HL-60 (cell line): ENCODE data around the gene OSBPL5.
"Not testable (repeated sequence)": the region's sequence is repeated elsewhere in the genome, so short reads cannot be mapped to it uniquely, and the experiment has no call there.

ENCODE experiments used
- DNase-seq, 2 experiments: peaks; one replicate each; pipeline ENCODE4 v3.0.0-alpha.2; 2010 to 2020; ENCODE audit warnings: low read depth in 1 of 2, low spot score in 1 of 2
- H3K27ac ChIP-seq: fragments of 250-450 bp; sonication (Bioruptor Pico); replicated peaks from 2 replicates; pipeline ENCODE4 v1.5.1; 2020; ENCODE audit warnings: mild to moderate bottlenecking, moderate library complexity
- H3K27me3 ChIP-seq: fragments of 250-450 bp; sonication (Bioruptor Pico); 2 replicates; pipeline ENCODE4 v1.5.1; 2021; ENCODE audit warnings: mild to moderate bottlenecking, moderate library complexity; ENCODE audit not compliant: insufficient read depth, poor library complexity, severe bottlenecking
- H3K4me3 ChIP-seq: replicated peaks from 2 replicates; pipeline ENCODE4 v1.5.1; 2011; ENCODE audit warnings: mild to moderate bottlenecking, control low read depth, low read length; ENCODE audit not compliant: insufficient read depth
- GABPA ChIP-seq: IDR thresholded peaks from 2 replicates; pipeline ENCODE4 v1.6.1; 2012; ENCODE audit warnings: low read depth
- POLR2AphosphoS5 ChIP-seq: IDR thresholded peaks from 2 replicates; pipeline ENCODE4 v1.6.1; 2012; ENCODE audit warnings: low read depth
- REST ChIP-seq: IDR thresholded peaks from 2 replicates; pipeline ENCODE4 v1.6.1; 2012; ENCODE audit warnings: low read depth; ENCODE audit not compliant: insufficient replicate concordance
- SPI1 ChIP-seq: IDR thresholded peaks from 2 replicates; pipeline ENCODE4 v1.6.1; 2012; ENCODE audit warnings: low read depth, mild to moderate bottlenecking, borderline replicate concordance
- TF ChIP-seq, protein P1 (sequence below): IDR thresholded peaks from one replicate; pipeline ENCODE4 v1.5.1; 2011; ENCODE audit warnings: low read length, control low read depth, inconsistent platforms; ENCODE audit not compliant: insufficient read depth

The OSBPL5 gene

DNA sequence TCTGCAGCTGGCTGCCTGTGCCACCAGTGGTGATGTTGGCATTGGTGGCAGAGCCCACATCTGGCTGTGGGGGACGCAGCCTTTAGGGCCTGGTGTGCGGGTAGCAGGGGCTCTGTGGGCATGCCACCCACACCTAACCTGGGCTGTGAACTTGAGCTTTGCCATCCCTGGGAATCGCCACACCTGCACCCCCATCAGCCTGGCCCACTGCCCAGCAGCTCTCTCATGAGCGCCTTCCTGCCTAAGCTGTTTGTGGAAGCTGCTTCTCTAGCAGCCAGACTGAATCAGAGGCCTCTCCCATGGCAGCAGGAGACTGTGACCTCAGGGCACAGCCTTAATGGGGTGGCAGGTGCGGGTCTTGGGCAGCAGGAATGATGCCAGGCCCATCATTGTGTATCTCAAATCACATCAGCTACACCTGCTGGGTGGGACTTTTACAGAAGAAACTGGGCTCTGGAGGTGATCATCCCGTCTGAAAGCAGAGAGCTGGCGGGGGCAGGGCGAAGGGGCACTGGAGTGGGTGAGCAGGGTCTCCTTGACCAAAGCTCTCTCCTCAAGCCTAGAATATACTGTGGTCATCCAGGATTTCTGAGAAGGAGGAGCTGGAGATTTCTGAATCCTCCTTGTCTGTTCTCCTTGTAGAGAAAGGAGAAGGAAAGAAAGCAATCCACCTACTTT is 90.1 kb downstream of the OSBPL5 start:
- no peak for DNase-seq
- no peaks in the 10 kb centered on the region for H3K27me3 ChIP-seq
- TF ChIP-seq GABPA (no peak), REST (no peak), SPI1 (no peak), POLR2AphosphoS5 (no peak)
- TF ChIP-seq, protein P1, sequence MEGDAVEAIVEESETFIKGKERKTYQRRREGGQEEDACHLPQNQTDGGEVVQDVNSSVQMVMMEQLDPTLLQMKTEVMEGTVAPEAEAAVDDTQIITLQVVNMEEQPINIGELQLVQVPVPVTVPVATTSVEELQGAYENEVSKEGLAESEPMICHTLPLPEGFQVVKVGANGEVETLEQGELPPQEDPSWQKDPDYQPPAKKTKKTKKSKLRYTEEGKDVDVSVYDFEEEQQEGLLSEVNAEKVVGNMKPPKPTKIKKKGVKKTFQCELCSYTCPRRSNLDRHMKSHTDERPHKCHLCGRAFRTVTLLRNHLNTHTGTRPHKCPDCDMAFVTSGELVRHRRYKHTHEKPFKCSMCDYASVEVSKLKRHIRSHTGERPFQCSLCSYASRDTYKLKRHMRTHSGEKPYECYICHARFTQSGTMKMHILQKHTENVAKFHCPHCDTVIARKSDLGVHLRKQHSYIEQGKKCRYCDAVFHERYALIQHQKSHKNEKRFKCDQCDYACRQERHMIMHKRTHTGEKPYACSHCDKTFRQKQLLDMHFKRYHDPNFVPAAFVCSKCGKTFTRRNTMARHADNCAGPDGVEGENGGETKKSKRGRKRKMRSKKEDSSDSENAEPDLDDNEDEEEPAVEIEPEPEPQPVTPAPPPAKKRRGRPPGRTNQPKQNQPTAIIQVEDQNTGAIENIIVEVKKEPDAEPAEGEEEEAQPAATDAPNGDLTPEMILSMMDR, result no peak
- no peak overlapping the region for H3K4me3 ChIP-seq
- no peak overlapping the region for H3K27ac ChIP-seq

GRCh38 chr11:3073029-3073435 is 92.1 kb downstream of the OSBPL5 start:
- no peaks in the 10 kb centered on the region for H3K27me3 ChIP-seq
- TF ChIP-seq, protein P1, result no peak
- TF ChIP-seq SPI1, result no peak
- TF ChIP-seq REST, result no peak
- no peak for TF ChIP-seq POLR2AphosphoS5
- no peak for TF ChIP-seq GABPA
- no peak overlapping the region for H3K27ac ChIP-seq
- H3K4me3 ChIP-seq, result no peak overlapping the region
- DNase-seq, result no peak

DNA sequence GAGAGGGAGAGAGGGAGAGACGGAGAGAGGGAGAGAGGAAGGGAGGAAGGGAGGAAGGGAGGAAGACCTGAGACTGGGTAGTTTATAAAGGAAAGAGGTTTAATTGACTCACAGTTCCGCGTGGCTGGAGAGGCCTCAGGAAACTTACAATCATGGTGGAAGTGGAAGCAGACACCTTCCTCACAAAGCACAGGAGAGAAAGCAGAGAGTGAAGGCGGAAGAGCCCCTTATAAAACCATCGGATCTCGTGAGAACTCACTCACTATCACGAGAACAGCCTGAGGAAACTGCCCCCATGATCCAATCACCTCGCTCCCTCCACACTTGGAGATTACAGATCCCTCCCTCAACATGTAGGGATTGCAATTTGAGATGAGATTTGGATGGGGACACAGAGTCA is 95.7 kb downstream of the OSBPL5 start:
- no peak overlapping the region for H3K27ac ChIP-seq
- H3K4me3 ChIP-seq, result no peak overlapping the region
- TF ChIP-seq SPI1 (no peak), REST (no peak), GABPA (no peak), POLR2AphosphoS5 (no peak)
- TF ChIP-seq, protein P1, result no peak
- no peak for DNase-seq
- H3K27me3 ChIP-seq, result no peaks in the 10 kb centered on the region

DNA sequence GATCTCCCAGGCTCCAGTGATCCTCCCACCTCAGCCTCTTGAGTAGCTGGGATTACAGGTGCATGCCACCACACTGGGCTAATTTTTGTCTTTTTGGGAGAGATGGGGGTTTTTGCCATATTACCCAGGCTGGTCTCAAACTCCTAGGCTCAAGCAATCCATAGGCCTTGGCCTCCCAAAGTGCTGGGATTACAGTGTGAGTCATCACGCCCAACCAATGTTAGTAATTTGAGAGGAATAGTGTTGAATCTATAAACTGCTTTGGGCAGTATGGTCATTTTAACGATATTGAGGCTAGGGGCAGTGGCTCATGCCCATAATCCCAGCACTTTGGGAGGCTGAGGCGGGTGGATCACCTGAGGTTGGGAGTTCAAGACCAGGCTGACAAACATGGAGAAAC is 98.8 kb downstream of the OSBPL5 start:
- not testable (repeated sequence) for H3K4me3 ChIP-seq, H3K27ac ChIP-seq, H3K27me3 ChIP-seq

DNA sequence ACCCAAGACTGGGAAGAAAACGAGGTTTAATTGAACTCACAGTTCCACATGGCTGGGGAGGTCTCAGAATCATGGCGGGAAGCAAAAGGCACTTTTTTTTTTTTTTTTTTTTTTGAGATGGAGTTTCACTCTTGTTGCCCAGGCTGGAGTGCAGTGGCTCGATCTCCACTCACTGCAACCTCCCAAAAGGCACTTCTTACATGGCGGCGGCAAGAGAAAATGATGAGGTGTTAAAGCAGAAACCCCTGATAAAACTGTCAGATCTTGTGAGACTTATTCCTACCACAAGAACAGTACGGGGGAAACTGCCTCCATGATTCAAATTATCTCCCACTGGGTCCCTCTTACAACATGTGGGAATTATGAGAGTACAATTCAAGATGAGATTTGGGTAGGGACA is 100.4 kb downstream of the OSBPL5 start:
- H3K27me3 ChIP-seq, H3K27ac ChIP-seq, H3K4me3 ChIP-seq, DNase-seq: not testable (repeated sequence)

More for the DNA sequence above, 98.8 kb downstream of the OSBPL5 start:
- DNase-seq, result not testable (repeated sequence)

GRCh38 chr11:3063876-3064275 is 101.2 kb downstream of the OSBPL5 start:
- not testable (repeated sequence) for H3K27ac ChIP-seq, H3K4me3 ChIP-seq, DNase-seq, H3K27me3 ChIP-seq
